HG03565 (cell line): ENCODE data around the gene MFN2.

Experiments used
- ATAC-seq: cut with Tn5 transposase; IDR thresholded peaks from one replicate; pipeline ENCODE4 v1.9.1; 2021; ENCODE audit warnings: mild to moderate bottlenecking, moderate library complexity; ENCODE audit not compliant: unreplicated experiment

Gene MFN2

GRCh38 chr1:12046749-12047119 lies 66.5 kb downstream of the MFN2 start:
- no peak for ATAC-seq

GRCh38 chr1:12047120-12047876 lies 67.1 kb downstream of the MFN2 start:
- peak; percentile 35 for ATAC-seq

- ATAC-seq, result no peak
Observed at GRCh38 chr1:12048372-12048771, 68.1 kb downstream of the MFN2 start.

GRCh38 chr1:12049616-12050015 lies 69.4 kb downstream of the MFN2 start:
- ATAC-seq, result no peak

- ATAC-seq, result no peak
Observed at GRCh38 chr1:12051361-12051760, 71.1 kb downstream of the MFN2 start.

- ATAC-seq, result peak; percentile 63
Observed at GRCh38 chr1:12052008-12052573, 71.8 kb downstream of the MFN2 start.

GRCh38 chr1:12052997-12053686 lies 72.9 kb downstream of the MFN2 start:
- ATAC-seq, result no peak

GRCh38 chr1:12053752-12054548 lies 73.7 kb downstream of the MFN2 start:
- no peak for ATAC-seq

- no peak for ATAC-seq
Observed at GRCh38 chr1:12055259-12055658, 75.0 kb downstream of the MFN2 start.

GRCh38 chr1:12056331-12056841 lies 76.1 kb downstream of the MFN2 start:
- no peak for ATAC-seq

GRCh38 chr1:12057382-12057781 lies 77.1 kb downstream of the MFN2 start:
- no peak for ATAC-seq

GRCh38 chr1:12057940-12058687 lies 77.9 kb downstream of the MFN2 start:
- ATAC-seq, result no peak

GRCh38 chr1:12059226-12059625 lies 79.0 kb downstream of the MFN2 start:
- no peak for ATAC-seq

GRCh38 chr1:12059722-12060464 lies 79.6 kb downstream of the MFN2 start:
- no peak for ATAC-seq

GRCh38 chr1:12060500-12060899 lies 80.3 kb downstream of the MFN2 start:
- ATAC-seq, result no peak
